Measurements from ENCODE around the gene TAF9.
"Not testable (repeated sequence)": the region's sequence is repeated elsewhere in the genome, so short reads cannot be mapped to it uniquely, and the experiment has no call there.

The TAF9 gene

GRCh38 chr5:69414885-69415583 is 45.7 kb upstream of the TAF9 start, which contains the start of gene MARVELD2:
TSS of gene MARVELD2 (plus strand) at chr5:69415116. CDS start at chr5:69419386, 4,270 bp downstream.
- in situ Hi-C loops (cut with HindIII; ENCODE audit: low pct_ligation_motif_present, low sequenced_read_pairs) = no loop called here
- Histone ChIP-seq H3K36me3 (replicated peaks) (peaks cover 4% of the 10 kb centered on the region), H3K27ac (no peak within 1 kb of the TSS), H3K27me3 (replicated peaks) (no peaks in the 10 kb centered on the region), H3K4me3 (ENCODE audit: low read depth, low read length) (peak within 1 kb of the TSS; percentile 59)
- peak; percentile 53 for TF ChIP-seq CTCF (IDR thresholded peaks at IDR 0.05; ENCODE audit: low read depth, low read length, missing control alignments)
- DNase-seq = peak; percentile 19

- no peak overlapping the region for H3K27ac ChIP-seq
- in situ Hi-C loops (cut with HindIII; ENCODE audit: low pct_ligation_motif_present, low sequenced_read_pairs) = no loop called here
- no peaks in the 10 kb centered on the region for H3K27me3 ChIP-seq (replicated peaks)
- peaks cover 7% of the 10 kb centered on the region for H3K36me3 ChIP-seq (replicated peaks)
- no peak for TF ChIP-seq CTCF (IDR thresholded peaks at IDR 0.05; ENCODE audit: low read depth, low read length, missing control alignments)
- H3K4me3 ChIP-seq (ENCODE audit: low read depth, low read length) = no peak overlapping the region
- DNase-seq = no peak
Observed at GRCh38 chr5:69404659-69405330, 35.5 kb upstream of the TAF9 start.

GRCh38 chr5:69378376-69378775 is 9.1 kb upstream of the TAF9 start:
- Histone ChIP-seq H3K36me3 (replicated peaks) (peaks cover 19% of the 10 kb centered on the region), H3K4me3 (ENCODE audit: low read depth, low read length) (no peak overlapping the region), H3K27me3 (replicated peaks) (no peaks in the 10 kb centered on the region), H3K27ac (no peak overlapping the region)
- TF ChIP-seq CTCF (IDR thresholded peaks at IDR 0.05; ENCODE audit: low read depth, low read length, missing control alignments) = no peak
- no peak for DNase-seq
- in situ Hi-C loops (cut with HindIII; ENCODE audit: low pct_ligation_motif_present, low sequenced_read_pairs) = no loop called here

- no peak overlapping the region for H3K27ac ChIP-seq
- no peak for TF ChIP-seq CTCF (IDR thresholded peaks at IDR 0.05; ENCODE audit: low read depth, low read length, missing control alignments)
- peaks cover 10% of the 10 kb centered on the region for H3K36me3 ChIP-seq (replicated peaks)
- no peak for DNase-seq
- H3K27me3 ChIP-seq (replicated peaks) = no peaks in the 10 kb centered on the region
- in situ Hi-C loops (cut with HindIII; ENCODE audit: low pct_ligation_motif_present, low sequenced_read_pairs) = no loop called here
- no peak overlapping the region for H3K4me3 ChIP-seq (ENCODE audit: low read depth, low read length)
Observed at GRCh38 chr5:69374911-69375446, 5.7 kb upstream of the TAF9 start.

GRCh38 chr5:69372394-69372793 is 3.1 kb upstream of the TAF9 start:
- Histone ChIP-seq H3K4me3 (ENCODE audit: low read depth, low read length) (no peak overlapping the region), H3K27ac (no peak overlapping the region), H3K36me3 (replicated peaks) (peaks cover 8% of the 10 kb centered on the region), H3K27me3 (replicated peaks) (no peaks in the 10 kb centered on the region)
- in situ Hi-C loops (cut with HindIII; ENCODE audit: low pct_ligation_motif_present, low sequenced_read_pairs) = no loop called here
- no peak for DNase-seq
- no peak for TF ChIP-seq CTCF (IDR thresholded peaks at IDR 0.05; ENCODE audit: low read depth, low read length, missing control alignments)

GRCh38 chr5:69370335-69370734 is 1.0 kb upstream of the TAF9 start:
- H3K36me3 ChIP-seq (replicated peaks) = peaks cover 13% of the 10 kb centered on the region
- in situ Hi-C loops (cut with HindIII; ENCODE audit: low pct_ligation_motif_present, low sequenced_read_pairs); DNase-seq; H3K27ac ChIP-seq; H3K27me3 ChIP-seq (replicated peaks): not testable (repeated sequence)
- H3K4me3 ChIP-seq (ENCODE audit: low read depth, low read length) = peak overlapping the region; percentile 73

All from brain microvascular endothelial cell (primary cell).